Heart left ventricle (tissue), 16 donors: Measurements from ENCODE around the gene INO80. TPM values are rescaled to one million over a fixed set of nuclear protein-coding genes. Genes with fewer than 3 reads are reported as not detected.

ENCODE experiments used
- ATAC-seq, 4 donors: fragments of 200-7000 bp; cut with Tn5 transposase; one replicate each; pipeline ENCODE4 v1.9.1; 2020 to 2022; ENCODE audit warnings: moderate library complexity in 4 of 4, mild to moderate bottlenecking in 3 of 4, moderate number of reproducible peaks in 1 of 4
- DNase-seq, 5 donors: peaks; one replicate each; pipeline ENCODE4 v3.0.0-alpha.2; 2020
- H3K27ac ChIP-seq, 12 donors: fragments of 200-600 bp; sonication (generic) in 4 of 12; one replicate each; pipeline versions ENCODE4 v1.5.0 to v1.8.0; 2016 to 2022; ENCODE audit warnings: mild to moderate bottlenecking in 2 of 12
- H3K27me3 ChIP-seq, 9 donors: fragments of 200-600 bp; sonication (generic) in 2 of 9; one replicate each; pipeline versions ENCODE4 v1.5.1 to v1.8.0; 2016 to 2022; ENCODE audit warnings: mild to moderate bottlenecking in 3 of 9
- H3K36me3 ChIP-seq, 9 donors: fragments of 200-600 bp; sonication (generic) in 2 of 9; one replicate each; pipeline versions ENCODE4 v1.5.0 to v1.8.0; 2018 to 2022; ENCODE audit warnings: mild to moderate bottlenecking in 2 of 9
- H3K4me1 ChIP-seq, 12 donors: fragments of 200-600 bp; sonication (generic) in 4 of 12; one replicate each; pipeline versions ENCODE4 v1.5.0 to v1.8.0; 2016 to 2022; ENCODE audit warnings: mild to moderate bottlenecking in 3 of 12
- H3K4me3 ChIP-seq, 12 donors: fragments of 200-600 bp; sonication (generic) in 4 of 12; one replicate each; pipeline versions ENCODE4 v1.5.0 to v1.8.0; 2017 to 2022; ENCODE audit warnings: mild to moderate bottlenecking in 9 of 12, moderate library complexity in 4 of 12
- H3K9me3 ChIP-seq, 12 donors: fragments of 200-600 bp; sonication (generic) in 4 of 12; one replicate each; pipeline versions ENCODE4 v1.5.0 to v1.8.0; 2016 to 2022; ENCODE audit warnings: mild to moderate bottlenecking in 1 of 12
- POLR2A ChIP-seq, 2 donors: fragments of 450-650 bp; IDR thresholded peaks; one replicate each; pipeline ENCODE4 v1.6.1; 2017; ENCODE audit warnings: antibody characterized with exemption in 2 of 2, mild to moderate bottlenecking in 2 of 2, moderate library complexity in 2 of 2
- WGBS, 4 donors: extraction: QIAGEN DNeasy Blood & Tissue Kit in 2 of 4; methylation state at CpG; one replicate each; pipeline versions ENCODE4 v1.1.5 to v1.1.7; 2013 to 2018; 5-methylcytosine and 5-hydroxymethylcytosine counted together
- intact Hi-C, 10 donors: fragments of 100-400 bp; cut with DNase I; formaldehyde crosslinking; loops; one replicate each; pipeline versions ENCODE4 v1.11.1 to v1.14.2; 2022
- polyA plus RNA-seq, 2 donors: library from polyadenylated mRNA; stranded (reverse); fragments of 200-250 nt; gene quantifications; one replicate each; pipeline ENCODE4 v1.2.3, GENCODE V29; 2013
- total RNA-seq, 9 donors: library from RNA; depleted of rRNA in 2 of 9; stranded (reverse); fragments of >200 nt in 2 of 9; fragmentation: NEBNext Ultra II Directional in 3 of 9; extraction: Animal tissue kit (Norgen Biotek cat#: 25700) in 3 of 9; gene quantifications; one replicate each; pipeline versions ENCODE4 v1.1.0 to v1.2.4, GENCODE V29; 2016 to 2023
- TF ChIP-seq, protein P1 (sequence below), 12 donors: fragments of 200-600 bp; sonication (generic) in 4 of 12; IDR thresholded peaks; one replicate each; pipeline versions ENCODE4 v1.5.0 to v1.8.0; 2018 to 2022; ENCODE audit warnings: antibody characterized with exemption in 12 of 12, mild to moderate bottlenecking in 5 of 12
- donor health status: ischemic (EF 13 %, LVEDD 7.1; RV severe dilation, severe dysfunction).
- donor health status: healthy with polysubstance abuse.
- donor health status: DM: no; HTN: yes; CAD: no.
- donor health status: DM: no; HTN: no; CAD: no.
- donor health status: ischemic (EF 25% LVEDD 6.9; RV normal size, moderate dysfunction).
- donor health status: ischemic (EF 25% LVEDD 5.7; RV mildly dilated, moderate dysfunction).
- donor health status: healthy.
- donor health status: DM: yes; HTN: yes; CAD: no.
- donor health status: ischemic (EF 35%, LVEDD 5.7; RV mildly dilated, moderate dysfunction).
- donor health status: nonischemic (EF 11% LVEDD 7.7; RV severe dilation, severe dysfunction).
- donor health status: DM: yes; HTN: yes; CAD: no.
- donor health status: PGD.
- donor health status: ischemic (EF 29% LVEDD 5.4; RV normal size, mild dysfunction).
- donor health status: nonischemic (EF 23%, LVEDD 6.1; RV moderate dilation, normal function).

The INO80 gene
- total and polyA plus RNA-seq, 11 donors: 4.7 to 20.9 (median 12.6) TPM

GRCh38 chr15:40958146-40958545, 157.9 kb downstream of the INO80 start:
- no peaks in the 10 kb centered on the region for H3K27me3 ChIP-seq
- no peaks in the 10 kb centered on the region for H3K36me3 ChIP-seq
- H3K4me3 ChIP-seq: no peak overlapping the region
- intact Hi-C loops: no loop called here
- DNase-seq: peak in 1 of 5 donors; percentile 22
- WGBS, 4 donors: 75 to 87% (median 83%) methylated on average over 6 of the region's 6 CpGs
- ATAC-seq: peak in 1 of 4 donors; percentile 22
- peaks cover 0 to 37% (median 16%) of the 10 kb centered on the region in 12 donors for H3K4me1 ChIP-seq
- no peak for TF ChIP-seq POLR2A (IDR thresholded peaks at IDR 0.05)
- TF ChIP-seq, protein P1, sequence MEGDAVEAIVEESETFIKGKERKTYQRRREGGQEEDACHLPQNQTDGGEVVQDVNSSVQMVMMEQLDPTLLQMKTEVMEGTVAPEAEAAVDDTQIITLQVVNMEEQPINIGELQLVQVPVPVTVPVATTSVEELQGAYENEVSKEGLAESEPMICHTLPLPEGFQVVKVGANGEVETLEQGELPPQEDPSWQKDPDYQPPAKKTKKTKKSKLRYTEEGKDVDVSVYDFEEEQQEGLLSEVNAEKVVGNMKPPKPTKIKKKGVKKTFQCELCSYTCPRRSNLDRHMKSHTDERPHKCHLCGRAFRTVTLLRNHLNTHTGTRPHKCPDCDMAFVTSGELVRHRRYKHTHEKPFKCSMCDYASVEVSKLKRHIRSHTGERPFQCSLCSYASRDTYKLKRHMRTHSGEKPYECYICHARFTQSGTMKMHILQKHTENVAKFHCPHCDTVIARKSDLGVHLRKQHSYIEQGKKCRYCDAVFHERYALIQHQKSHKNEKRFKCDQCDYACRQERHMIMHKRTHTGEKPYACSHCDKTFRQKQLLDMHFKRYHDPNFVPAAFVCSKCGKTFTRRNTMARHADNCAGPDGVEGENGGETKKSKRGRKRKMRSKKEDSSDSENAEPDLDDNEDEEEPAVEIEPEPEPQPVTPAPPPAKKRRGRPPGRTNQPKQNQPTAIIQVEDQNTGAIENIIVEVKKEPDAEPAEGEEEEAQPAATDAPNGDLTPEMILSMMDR (IDR thresholded peaks at IDR 0.05): no peak
- peak overlapping the region in 4 of 12 donors; percentile 51 to 83 (median 77) for H3K27ac ChIP-seq
- no peaks in the 10 kb centered on the region for H3K9me3 ChIP-seq

- peak; percentile 57 to 77 (median 67) for ATAC-seq
- WGBS, 4 donors: 52 to 74% (median 61%) methylated on average over 9 of the region's 9 CpGs
- Histone ChIP-seq H3K9me3 (no peaks in the 10 kb centered on the region), H3K4me1 (peaks cover 0 to 40% (median 17%) of the 10 kb centered on the region in 12 donors), H3K4me3 (no peak overlapping the region), H3K27me3 (no peaks in the 10 kb centered on the region), H3K27ac (peak overlapping the region in 10 of 12 donors; percentile 51 to 90 (median 77)), H3K36me3 (no peaks in the 10 kb centered on the region)
- DNase-seq: peak; percentile 76 to 86 (median 77)
- intact Hi-C loops: no loop called here
- TF ChIP-seq POLR2A (IDR thresholded peaks at IDR 0.05): no peak
- TF ChIP-seq, protein P1 (IDR thresholded peaks at IDR 0.05): no peak
Observed at GRCh38 chr15:40957581-40958051, 158.5 kb downstream of the INO80 start.

DNA sequence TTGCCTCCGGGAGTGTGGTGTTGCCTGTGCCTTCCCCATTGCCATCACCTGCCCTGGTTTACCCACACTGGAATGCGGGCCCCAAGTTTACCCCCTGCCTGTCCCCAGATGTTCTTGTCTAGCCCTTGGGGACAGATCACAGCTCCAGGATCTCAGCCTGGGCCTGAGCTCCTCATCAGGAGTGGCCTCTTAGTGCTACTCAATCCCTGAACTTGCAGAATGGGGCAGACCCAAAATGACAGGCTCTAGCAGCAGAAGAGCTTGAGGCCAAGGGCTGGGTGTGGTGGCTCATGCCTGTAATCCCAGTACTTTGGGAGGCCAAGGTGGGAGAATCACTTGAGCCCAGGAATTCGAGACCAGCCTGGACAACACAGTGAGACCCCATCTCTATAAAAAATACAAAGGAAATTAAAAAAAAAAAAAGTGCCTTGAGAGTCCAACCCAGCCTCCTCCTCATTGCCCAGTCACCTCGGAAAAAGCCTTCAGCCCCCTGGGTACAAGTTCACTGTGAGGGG, 159.0 kb downstream of the INO80 start:
- no peak overlapping the region for H3K4me3 ChIP-seq
- DNase-seq (peak in 1 of 5 donors; percentile 11), ATAC-seq (no peak)
- no peaks in the 10 kb centered on the region for H3K36me3 ChIP-seq
- H3K27me3 ChIP-seq: no peaks in the 10 kb centered on the region
- H3K27ac ChIP-seq: peak overlapping the region in 11 of 12 donors; percentile 17 to 90 (median 77)
- 74 to 93% (median 85%) methylated on average over 2 to 4 of the region's 4 CpGs for WGBS, 4 donors
- no peak for TF ChIP-seq POLR2A (IDR thresholded peaks at IDR 0.05)
- TF ChIP-seq, protein P1 (IDR thresholded peaks at IDR 0.05): no peak
- no peaks in the 10 kb centered on the region for H3K9me3 ChIP-seq
- peaks cover 0 to 45% (median 19%) of the 10 kb centered on the region in 12 donors for H3K4me1 ChIP-seq
- intact Hi-C loops: no loop called here

DNA sequence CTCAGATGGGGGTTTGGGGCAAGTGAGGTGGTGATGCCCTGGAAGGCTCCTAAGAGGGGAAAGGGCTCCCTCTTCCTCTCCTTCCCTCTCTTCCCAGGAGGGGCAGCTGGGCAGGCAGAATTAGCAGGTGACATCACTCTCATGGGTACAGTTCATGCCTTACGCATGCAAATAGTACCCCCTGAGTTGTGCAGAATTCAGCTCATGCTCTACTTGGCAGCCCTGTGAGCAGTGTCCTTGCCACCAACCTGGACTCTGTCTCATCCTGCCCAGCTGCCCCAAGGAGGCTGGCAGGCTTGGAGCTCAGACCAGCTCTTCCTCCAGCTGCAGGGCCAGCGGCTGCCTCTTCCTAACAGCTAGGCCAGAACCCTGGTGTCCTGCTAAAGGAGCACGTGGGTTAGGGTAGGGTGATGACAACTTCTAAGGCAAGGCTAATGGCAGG, 159.5 kb downstream of the INO80 start:
- intact Hi-C loops: no loop called here
- Histone ChIP-seq H3K4me3 (no peak overlapping the region), H3K27me3 (no peaks in the 10 kb centered on the region), H3K4me1 (peaks cover 0 to 45% (median 19%) of the 10 kb centered on the region in 12 donors), H3K36me3 (no peaks in the 10 kb centered on the region), H3K27ac (peak overlapping the region in 11 of 12 donors; percentile 42 to 90 (median 77)), H3K9me3 (no peaks in the 10 kb centered on the region)
- 68 to 75% (median 69%) methylated on average over 2 to 3 of the region's 3 CpGs for WGBS, 4 donors
- ATAC-seq: peak; percentile 35 to 79 (median 70)
- DNase-seq: peak in 3 of 5 donors; percentile 38 to 54 (median 51)
- no peak for TF ChIP-seq POLR2A (IDR thresholded peaks at IDR 0.05)
- TF ChIP-seq, protein P1 (IDR thresholded peaks at IDR 0.05): no peak
